Measurements from ENCODE around the gene L2HGDH.
"Not testable (repeated sequence)": the region's sequence is repeated elsewhere in the genome, so short reads cannot be mapped to it uniquely, and the experiment has no call there.

DNA sequence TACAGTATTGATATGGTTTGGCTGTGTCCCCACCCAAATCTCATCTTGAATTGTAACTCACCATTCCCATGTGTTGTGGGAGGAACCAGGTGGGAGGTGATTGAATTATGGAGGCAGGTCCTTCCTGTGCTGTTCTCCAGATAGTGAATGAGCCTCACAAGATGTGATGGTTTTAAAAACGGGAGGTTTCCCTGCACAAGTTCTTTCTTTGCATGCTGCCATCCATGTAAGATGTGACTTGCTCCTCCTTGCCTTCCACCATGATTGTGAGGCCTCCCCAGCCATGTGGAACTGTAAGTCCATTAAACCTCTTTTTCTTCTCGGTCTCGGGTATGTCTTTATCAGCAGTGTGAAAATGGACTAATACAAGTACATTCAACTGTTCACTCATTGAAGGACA lies 2.1 kb upstream of the L2HGDH start:
- not testable (repeated sequence) for TF ChIP-seq POLR2A (IDR thresholded peaks at IDR 0.05)
- TF ChIP-seq, protein P1, sequence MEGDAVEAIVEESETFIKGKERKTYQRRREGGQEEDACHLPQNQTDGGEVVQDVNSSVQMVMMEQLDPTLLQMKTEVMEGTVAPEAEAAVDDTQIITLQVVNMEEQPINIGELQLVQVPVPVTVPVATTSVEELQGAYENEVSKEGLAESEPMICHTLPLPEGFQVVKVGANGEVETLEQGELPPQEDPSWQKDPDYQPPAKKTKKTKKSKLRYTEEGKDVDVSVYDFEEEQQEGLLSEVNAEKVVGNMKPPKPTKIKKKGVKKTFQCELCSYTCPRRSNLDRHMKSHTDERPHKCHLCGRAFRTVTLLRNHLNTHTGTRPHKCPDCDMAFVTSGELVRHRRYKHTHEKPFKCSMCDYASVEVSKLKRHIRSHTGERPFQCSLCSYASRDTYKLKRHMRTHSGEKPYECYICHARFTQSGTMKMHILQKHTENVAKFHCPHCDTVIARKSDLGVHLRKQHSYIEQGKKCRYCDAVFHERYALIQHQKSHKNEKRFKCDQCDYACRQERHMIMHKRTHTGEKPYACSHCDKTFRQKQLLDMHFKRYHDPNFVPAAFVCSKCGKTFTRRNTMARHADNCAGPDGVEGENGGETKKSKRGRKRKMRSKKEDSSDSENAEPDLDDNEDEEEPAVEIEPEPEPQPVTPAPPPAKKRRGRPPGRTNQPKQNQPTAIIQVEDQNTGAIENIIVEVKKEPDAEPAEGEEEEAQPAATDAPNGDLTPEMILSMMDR (IDR thresholded peaks at IDR 0.05): not testable (repeated sequence)
